NCI-H345 (cell line): Measurements from ENCODE around the gene ATL2.
"Not testable (repeated sequence)": the region's sequence is repeated elsewhere in the genome, so short reads cannot be mapped to it uniquely, and the experiment has no call there.

ENCODE experiments used
- DNase-seq: peaks from one replicate; lab custom pipeline; 2025; lab: John Stamatoyannopoulos, UW

The ATL2 gene

DNA sequence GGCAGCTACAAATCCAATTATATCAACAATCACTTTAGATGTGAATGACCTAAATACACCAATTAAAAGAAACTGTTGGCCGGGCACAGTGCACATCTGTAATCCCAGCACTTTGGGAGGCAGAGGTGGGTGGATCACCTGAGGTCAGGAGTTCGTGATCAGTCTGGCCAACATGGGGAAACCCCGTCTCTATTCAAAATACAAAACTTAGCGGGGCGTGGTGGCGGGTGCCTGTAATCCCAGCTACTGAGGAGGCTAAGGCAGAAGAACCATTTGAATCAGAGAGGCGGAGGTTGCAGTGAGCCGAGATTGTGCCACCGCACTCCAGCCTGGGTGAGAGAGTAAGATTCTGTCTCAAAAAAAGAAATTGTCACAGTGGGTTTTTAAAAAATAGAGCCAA is 49.5 kb downstream of the ATL2 start:
- no peak for DNase-seq

DNA sequence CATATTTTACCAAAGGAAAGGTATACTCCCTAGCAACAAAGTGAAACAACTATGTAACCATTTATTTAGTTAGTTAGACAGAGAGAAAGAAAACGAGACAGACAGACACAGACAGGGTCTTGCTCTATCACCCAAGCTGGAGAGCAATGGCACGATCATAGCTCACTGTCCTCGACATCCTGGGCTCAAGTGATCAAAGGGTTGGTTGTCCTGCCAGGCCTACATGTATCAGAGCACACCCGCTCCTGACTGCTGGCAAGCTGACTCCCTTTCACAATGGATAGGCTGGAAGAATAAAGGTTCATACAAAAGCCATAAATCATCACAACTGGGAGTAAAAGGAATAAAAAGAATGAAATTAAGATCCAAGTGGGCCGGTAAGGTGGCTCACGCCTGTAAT is 53.5 kb downstream of the ATL2 start:
- DNase-seq, result no peak

DNA sequence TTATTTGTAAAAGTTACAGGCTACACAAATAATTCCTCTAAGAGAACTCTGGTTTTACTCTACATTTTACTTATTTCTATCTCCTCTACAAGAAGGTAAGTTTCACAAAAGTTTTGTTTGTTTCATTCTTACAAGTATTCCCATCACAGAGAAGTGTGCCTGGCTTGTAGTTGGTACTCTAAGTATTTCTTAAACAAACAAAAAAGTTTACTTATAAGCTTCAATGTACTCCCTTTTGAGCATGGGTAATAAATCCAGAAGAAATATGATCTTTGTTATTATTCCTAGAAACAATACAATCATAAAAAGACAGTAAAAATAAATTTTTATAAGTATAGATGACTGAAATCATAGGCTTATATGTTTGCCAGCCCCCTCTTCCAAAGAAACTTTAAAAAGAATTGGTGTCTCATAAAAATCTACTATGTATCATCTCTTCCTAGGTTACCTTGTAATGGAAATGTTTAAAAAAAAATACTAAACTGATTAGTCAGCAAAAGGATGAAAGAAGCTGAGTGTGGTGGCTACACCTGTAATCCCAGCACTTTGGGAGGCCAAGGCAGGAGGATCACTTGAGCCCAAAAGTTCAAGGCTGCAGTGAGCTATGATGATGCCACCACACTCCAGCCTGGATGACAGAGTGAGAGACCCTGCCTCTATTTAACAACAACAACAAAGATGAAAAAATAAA is 54.7 kb downstream of the ATL2 start:
- DNase-seq, result no peak

DNA sequence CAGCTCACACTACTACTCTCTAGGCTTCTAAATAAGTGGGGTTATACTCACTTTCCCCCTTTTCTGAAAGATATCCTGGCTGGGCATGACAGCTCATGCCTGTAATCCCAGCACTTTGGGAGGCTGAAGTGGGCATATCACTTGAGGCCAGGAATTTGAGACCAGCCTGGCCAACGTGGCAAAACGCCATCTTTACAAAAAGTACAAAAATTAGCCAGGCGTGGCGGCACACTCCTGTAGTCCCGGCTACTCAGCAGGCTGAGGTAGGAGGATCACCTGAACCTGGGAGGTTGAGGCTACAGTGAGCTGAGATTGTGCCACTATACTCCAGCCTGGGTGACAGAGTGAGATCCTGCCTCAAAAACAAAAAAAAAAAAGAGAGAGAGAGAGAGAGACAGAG is 57.8 kb downstream of the ATL2 start:
- DNase-seq, result not testable (repeated sequence)

DNA sequence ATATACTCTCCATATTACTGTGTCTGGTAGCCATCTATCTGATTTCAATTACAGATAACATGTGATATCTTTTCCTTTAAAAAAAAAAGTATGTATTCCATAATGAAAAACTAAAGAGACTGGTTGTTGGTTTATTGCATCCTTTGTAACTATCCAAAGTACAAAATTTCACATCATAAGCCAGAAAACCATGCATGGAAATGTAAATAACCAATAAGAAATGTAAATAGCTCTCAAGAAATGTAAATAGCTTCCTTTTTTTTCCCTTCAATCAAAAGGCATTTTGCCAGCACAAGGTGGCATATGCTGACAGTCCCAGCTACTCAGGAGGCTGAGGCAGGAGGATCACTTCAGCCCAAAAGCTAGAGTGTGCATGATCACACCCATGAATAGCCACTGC is 59.3 kb downstream of the ATL2 start:
- DNase-seq, result no peak

DNA sequence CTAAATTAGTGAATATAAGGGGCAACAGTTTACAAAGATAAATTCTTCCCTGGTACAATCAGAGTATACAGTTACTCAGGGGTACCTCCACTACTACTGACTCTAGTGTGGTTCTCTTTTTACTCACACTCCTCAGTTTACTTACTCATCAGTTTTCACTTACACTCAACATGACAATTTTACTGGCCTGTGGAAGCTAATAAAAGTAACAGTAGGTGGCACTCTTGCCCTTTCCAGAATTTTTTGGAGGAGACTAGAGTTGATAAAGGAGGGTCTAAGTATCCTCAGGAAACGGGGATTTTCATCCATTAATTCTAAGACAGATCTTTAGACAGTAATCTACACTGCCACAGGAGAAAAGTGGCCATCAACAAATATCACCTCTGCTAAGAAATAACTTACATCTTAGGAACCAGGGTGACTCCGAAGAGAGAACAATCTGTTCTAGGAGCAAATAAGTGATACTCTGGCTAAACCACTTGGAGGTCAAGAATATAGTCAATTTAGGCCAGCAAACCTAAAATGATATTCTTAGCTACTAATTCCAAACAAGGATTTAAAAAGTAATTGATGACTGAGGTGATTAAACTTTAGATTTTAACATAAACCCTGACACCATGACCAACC is 61.3 kb downstream of the ATL2 start:
- peak; percentile 35 for DNase-seq

DNA sequence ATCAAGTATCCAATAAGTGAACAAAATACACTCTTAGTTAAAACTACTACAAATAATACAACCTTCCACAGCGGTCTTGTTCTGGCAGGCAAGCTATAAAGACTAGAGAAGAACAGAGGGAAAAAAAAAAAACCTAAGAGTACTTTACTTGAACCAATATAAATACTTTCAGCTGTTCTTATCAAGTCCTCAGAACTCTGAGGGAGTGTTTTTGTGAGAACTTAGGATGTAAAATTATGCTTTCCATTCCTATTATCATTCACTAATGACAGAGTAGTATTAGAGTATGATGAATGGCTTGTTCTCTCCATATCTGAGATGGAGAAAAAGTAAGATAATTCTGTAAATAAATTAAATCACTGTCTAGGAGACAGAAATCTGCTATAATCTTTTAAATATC is 68.3 kb downstream of the ATL2 start:
- DNase-seq, result no peak

DNA sequence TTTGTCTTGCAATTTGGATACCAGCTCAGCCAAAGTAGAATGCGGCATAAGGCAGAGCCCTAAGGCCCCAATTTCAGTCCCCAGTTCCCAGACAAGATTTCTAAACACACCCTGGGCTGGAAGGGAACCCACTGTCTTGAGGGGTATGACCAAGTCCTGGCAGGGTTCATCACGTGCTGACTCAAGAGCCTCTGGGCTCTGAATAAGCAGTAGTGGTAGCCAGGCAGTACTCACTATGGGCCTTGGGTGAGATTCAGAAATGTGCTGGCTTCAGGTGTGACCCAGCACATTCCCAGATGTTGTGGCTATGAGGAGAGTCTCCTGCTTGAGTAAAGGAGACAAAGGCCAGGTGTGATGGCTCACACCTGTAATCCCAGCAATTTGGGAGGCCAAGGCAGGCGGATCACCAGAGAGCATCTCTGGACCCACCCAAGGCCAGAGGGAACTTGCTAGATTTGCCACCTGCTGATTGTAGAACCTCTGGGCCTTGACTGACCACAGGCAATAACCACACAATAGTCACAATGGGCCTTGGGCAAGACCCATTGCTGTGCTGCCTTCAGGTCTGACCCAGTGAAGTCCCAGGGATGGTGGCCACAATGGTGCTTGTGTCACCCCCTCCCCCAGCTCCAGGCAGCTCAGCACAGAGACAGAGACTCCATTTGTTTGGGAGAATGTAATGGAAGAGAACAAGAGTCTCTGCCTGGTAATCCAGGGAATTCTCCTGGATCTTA is 74.9 kb downstream of the ATL2 start:
- DNase-seq, result no peak

DNA sequence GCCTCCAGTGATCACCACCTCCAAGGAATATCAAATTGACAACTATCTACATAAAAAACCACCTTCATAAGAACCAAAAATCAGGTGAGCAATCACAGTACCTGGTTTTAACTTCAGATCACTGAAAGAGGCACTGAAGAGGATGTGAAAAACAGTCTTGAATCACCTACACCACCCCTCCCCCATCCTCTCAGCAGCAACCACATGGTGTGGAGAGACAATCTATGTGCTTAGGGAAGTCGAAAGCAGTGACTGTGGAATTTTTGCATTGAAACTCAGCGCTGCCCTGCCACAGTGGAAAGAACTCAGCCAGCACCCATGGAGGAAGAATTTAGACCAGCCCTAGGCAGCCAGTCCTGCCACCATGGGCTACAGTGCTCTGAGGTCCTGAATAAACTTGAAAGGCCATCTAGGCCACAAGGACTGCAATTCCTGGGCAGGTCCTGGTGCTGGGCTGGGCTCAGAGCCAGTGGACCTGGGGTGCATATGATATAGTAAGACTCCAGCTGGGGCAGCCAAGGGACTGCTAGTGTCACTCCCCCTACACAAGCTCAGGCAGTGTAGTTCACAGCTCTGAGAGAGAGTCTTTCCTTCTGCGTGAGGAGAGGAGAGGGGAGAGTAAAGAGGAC is 75.6 kb downstream of the ATL2 start:
- DNase-seq, result no peak

- DNase-seq, result no peak
These were observed 78.5 kb downstream of the ATL2 start for GRCh38 chr2:38298539-38298938.

DNA sequence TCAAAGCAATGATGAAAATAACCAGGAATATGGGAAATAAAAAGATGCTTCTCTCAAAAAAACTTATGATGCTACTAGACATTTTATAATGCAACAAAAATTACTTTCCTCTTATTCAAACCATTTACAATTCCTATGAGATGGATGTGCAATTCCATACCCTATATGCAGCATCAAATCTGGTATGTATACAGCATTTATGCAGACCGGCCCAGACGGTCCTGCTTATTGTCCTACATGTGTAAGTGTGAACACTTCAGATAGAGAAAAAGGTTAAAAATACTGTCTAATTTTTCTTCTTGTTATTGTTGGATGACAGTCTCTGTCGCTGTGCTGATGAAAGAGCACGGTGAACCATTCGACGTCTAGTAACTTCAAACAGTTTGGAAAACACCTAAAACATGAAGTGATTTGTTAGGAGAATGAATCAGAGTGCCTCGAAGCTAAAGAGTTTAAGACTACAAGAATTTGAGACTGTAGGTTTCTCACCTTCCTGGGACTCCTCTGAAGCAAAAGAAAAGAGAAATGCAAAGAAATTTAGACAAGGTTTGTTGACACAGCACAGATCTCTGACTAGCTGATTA is 80.8 kb downstream of the ATL2 start:
- DNase-seq, result no peak

DNA sequence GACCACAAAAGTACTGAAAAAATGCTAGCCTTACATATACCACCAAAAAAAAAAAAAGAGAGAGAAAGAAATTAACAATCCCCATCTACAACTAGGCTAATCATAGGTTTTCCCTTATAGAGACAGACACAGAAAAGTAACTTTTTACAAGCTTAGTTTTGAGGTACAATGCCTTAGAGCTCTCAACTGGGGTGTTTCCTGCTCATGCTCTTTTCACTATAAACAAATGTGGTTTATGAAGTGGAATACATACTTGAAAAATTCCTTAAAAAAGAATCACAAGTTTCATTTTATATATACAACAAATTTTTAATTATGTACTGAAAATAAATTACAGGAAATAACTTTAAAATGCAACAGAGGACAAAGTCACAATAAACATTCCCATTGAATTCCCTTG is 82.5 kb downstream of the ATL2 start:
- no peak for DNase-seq

GRCh38 chr2:38293152-38293865 is 83.8 kb downstream of the ATL2 start:
- no peak for DNase-seq

GRCh38 chr2:38290332-38290731 is 86.7 kb downstream of the ATL2 start:
- no peak for DNase-seq

GRCh38 chr2:38284971-38285370 is 92.1 kb downstream of the ATL2 start:
- no peak for DNase-seq

GRCh38 chr2:38281095-38281742 is 95.9 kb downstream of the ATL2 start:
- no peak for DNase-seq

DNA sequence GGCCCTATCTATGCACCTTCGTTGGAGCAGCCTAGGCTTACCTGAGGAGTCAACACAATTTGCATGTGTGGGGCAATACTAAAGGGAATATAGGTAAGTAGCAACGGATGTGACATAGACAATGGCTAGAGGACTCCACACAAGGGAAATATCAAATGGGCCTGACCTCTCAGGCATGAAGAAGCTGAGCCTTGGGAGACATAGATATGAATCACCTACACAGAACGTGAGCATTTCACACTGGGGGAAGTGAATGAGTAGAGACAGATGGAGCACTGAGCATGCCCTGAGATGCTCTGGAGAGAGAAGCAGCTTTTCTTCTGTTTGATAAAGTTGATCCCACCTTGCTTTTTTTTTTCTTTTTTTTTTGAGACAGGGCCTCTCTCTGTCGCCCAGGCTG is 97.9 kb downstream of the ATL2 start:
- no peak for DNase-seq

- DNase-seq, result not testable (repeated sequence)
These were observed 99.0 kb downstream of the ATL2 start for GRCh38 chr2:38278117-38278438.

DNA sequence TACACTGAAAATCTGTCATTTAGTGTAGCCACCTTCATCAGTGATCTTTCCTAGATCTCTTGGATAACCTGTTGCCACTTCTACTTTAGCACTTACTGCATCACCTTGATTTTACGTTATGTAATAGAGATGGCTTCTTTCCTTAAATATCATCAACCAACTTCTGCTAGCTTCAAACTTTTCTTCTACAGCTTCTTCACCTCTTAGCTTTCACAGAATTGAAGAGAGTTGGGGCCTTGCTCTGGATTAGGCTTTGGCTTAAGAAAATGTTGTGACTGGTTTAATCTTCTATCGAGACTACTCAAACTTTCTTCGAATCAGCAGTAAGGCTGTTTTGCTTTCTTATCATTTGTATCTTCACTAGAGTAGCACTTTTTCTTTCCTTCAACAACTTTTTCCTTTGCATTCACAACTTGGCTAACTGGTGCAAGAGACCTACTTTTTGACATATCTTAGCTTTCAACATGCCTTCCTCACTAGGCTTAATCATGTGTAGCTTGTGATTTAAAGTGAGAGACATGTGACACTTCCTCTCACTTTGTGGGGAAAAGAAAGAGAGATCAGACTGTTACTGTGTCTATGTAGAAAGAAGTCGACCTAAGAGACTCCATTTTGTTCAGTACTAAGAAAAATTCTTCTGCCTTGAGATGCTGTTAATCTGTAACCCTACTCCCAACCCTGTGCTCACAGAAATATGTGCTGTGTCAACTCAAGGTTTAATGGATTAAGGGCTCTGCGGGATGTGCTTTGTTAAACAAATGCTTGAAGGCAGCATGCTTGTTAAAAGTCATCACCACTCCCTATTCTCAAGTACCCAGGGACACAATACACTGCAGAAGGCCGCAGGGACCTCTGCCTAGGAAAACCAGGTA is 99.6 kb downstream of the ATL2 start:
- DNase-seq, result no peak
